ENCODE data around the gene INTS13.
A peak's percentile ranks its signal among the peaks of the same experiment; 100 is the strongest.
"Not testable (repeated sequence)": the region's sequence is repeated elsewhere in the genome, so short reads cannot be mapped to it uniquely, and the experiment has no call there.

Gene INTS13, protein sequence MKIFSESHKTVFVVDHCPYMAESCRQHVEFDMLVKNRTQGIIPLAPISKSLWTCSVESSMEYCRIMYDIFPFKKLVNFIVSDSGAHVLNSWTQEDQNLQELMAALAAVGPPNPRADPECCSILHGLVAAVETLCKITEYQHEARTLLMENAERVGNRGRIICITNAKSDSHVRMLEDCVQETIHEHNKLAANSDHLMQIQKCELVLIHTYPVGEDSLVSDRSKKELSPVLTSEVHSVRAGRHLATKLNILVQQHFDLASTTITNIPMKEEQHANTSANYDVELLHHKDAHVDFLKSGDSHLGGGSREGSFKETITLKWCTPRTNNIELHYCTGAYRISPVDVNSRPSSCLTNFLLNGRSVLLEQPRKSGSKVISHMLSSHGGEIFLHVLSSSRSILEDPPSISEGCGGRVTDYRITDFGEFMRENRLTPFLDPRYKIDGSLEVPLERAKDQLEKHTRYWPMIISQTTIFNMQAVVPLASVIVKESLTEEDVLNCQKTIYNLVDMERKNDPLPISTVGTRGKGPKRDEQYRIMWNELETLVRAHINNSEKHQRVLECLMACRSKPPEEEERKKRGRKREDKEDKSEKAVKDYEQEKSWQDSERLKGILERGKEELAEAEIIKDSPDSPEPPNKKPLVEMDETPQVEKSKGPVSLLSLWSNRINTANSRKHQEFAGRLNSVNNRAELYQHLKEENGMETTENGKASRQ

GRCh38 chr12:26937863-26938700, at the start of gene INTS13, which contains the start of gene FGFR1OP2:
Gene INTS13 (minus strand): TSS chr12:26937981. CDS start chr12:26936803, 1,178 bp downstream.
Gene FGFR1OP2 (plus strand): TSS chr12:26938470. CDS start chr12:26954159, 15,689 bp downstream.
- FAIRE-seq = peak; percentile 34

- no peak for FAIRE-seq
These were observed 45.1 kb upstream of the INTS13 start for GRCh38 chr12:26982866-26983265.

DNA sequence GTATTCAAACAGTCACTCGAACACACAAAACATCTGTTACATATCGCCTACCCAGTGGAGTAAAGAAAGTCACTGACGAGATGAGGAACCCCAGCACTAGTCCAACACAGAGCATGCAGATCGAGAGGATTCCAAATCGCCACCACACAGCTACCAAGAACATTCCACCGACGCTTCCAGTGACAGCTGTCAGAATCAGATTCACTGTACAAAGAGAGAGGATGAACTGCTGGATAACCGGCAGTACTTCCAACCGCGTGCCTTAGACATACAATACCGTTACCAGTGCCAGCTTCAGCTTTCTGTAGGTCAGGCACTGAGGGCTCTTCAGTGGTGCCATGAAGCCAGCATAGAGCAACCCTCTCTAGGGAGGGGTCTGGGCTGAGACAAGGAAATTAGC, 42.0 kb upstream of the INTS13 start:
- no peak for FAIRE-seq

- no peak for FAIRE-seq
These were observed 41.0 kb upstream of the INTS13 start for GRCh38 chr12:26978801-26979200.

- FAIRE-seq = no peak
These were observed 38.9 kb upstream of the INTS13 start for GRCh38 chr12:26976687-26977086.

GRCh38 chr12:26971963-26972362, 34.2 kb upstream of the INTS13 start:
- FAIRE-seq = no peak

DNA sequence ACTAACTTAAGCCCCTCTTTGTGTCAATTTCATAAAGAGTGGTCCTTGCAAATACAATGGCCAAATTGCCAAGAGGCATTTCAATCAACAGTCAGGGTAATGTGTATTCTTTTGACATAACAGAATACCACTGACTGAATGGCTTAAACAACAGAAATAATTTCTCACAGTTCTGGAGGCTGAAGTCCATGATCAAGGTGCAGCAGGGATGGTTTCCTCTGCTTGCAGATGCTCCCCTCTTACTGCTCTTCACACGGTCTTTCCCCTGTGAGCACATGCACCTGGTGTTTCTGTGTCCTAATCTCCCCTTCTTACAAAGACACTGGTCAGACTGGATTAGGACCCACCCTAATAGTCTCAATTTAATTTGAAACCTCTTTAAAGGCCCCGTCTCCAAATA, 32.4 kb upstream of the INTS13 start:
- no peak for FAIRE-seq

- FAIRE-seq = no peak
These were observed 29.1 kb upstream of the INTS13 start for GRCh38 chr12:26966842-26967241.

DNA sequence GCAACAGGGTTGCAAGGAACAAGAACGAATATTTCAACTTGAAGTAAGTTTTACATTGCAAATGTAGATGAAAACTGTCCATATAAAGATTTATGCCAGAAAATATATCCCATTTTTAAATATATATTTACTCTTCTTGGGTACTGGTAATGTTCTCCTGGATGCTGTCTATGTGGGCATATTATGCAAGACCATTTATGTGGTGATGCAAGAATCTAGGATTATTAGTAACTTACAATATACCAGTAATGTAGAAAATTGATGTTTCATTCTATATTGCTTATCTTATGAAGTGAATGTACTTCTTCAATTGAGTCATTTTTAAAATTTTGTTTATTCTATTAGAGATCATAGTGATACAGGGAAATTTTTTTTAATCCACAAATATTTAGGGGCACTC, 25.6 kb upstream of the INTS13 start:
- no peak for FAIRE-seq

GRCh38 chr12:26961803-26962202, 24.0 kb upstream of the INTS13 start:
- FAIRE-seq = no peak

DNA sequence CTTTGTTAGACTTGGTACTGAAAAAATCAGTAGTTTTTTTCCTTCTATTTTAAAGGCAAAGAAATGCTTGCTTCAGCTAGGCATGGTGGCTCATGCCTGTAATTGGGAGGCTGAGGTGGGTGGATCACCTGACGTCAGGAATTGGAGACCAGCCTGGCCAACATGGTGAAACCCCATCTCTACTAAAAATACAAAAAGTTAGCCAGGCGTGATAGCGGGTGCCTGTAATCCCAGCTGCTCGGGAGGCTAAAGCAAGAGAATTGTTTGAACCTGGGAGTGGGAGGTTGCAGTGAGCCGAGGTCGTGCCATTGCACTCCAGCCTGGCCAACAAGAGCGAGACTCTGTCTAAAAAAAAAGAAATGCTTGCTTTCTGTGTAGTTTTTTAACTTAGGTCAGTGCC, 23.6 kb upstream of the INTS13 start:
- FAIRE-seq = not testable (repeated sequence)

GRCh38 chr12:26954027-26954426, 16.2 kb upstream of the INTS13 start:
- FAIRE-seq = no peak

DNA sequence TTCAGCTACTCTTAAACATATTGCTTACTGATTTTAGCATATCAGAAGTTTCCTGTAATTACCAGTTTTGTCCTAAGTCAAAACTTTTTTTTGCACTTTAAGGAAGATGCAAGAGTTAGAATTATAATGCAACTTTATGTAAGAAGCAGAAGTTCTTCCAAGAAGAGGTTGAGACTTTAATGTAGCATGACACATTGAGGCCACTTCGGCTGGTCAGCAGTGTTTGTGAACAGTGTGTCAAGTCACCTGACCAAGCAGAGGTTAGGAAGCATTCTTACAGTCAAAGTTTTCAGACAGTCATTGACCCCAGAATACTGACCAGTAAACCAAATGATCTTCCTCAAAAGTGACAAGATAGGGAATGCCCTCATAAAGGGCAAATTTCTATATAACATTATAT, 15.7 kb upstream of the INTS13 start:
- no peak for FAIRE-seq

DNA sequence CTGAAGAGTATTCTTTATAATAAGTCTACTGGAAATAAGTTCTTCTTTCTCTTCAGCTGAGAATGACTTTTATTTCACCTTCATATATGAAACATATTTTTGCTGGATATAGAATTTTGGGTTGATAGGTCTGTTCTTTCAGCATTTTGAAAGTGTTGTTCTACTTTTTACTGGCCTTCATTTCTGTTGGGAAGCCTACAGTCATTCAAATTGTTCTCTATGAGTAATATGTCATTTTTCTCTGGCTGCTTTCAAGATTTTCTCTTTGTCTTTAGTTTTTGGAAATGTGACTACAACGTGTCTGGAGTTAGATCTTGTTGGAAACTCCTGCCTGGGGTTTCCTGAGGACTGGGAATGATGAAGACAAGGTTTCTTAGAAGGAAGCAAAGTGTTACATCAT, 10.5 kb upstream of the INTS13 start:
- no peak for FAIRE-seq

DNA sequence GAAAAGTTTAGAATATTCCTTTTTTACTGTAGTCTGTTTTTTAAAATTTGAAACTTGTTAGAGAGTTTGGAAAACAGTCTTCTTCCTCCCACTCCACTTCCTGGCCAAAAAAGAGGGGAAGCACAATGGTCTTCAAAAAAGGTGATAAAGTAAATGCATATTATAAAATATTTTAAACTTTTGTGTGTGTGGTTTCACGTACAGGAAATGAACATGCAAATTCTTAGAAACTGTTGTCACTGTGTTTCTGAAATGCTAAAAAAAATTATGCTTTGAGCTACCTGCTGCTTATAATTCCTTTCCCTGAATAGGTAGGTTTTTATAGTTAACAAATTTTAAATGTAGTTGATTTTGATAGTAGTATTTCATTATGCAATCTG, 3.4 kb upstream of the INTS13 start:
- FAIRE-seq = no peak

DNA sequence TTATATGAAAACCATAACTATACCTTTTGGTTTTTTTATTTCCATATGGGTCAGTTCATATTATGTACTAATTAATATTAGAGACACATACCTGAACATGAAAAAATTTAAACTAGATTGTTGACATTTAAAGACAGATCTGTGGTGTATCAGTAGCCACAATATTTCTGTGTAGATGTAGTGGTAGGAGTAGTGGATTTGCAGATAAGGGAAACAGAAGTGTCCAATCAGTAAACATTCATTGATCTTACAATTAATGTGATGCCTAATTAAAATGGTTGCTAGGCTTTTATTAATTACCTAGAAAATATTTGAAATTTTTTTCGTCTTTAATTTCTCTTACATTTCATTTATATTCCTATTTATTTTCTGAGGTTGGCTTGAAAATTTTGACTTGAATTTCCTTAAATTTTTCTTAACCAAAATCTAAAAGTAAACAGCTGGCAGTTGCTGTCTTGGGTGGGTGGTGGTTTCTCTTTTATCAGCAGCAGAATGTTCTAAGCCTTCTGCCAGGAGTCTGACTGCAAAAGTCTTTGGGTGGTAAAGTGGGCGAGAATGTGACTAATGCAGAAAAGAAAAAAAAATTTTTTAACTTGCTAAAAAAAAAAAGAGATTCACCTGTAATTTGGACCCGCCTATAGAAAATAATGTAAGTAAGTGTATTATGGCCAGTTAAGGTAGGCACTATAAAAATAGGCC, 2.9 kb upstream of the INTS13 start:
- no peak for FAIRE-seq

GRCh38 chr12:26939953-26940352, 2.2 kb upstream of the INTS13 start:
- FAIRE-seq = no peak

- FAIRE-seq = no peak
These were observed 1.5 kb upstream of the INTS13 start for GRCh38 chr12:26939192-26939832.

GRCh38 chr12:26938701-26939062, 901 bp upstream of the INTS13 start:
- no peak for FAIRE-seq

- no peak for FAIRE-seq
These were observed 328 bp downstream of the INTS13 start for GRCh38 chr12:26937443-26937862.

DNA sequence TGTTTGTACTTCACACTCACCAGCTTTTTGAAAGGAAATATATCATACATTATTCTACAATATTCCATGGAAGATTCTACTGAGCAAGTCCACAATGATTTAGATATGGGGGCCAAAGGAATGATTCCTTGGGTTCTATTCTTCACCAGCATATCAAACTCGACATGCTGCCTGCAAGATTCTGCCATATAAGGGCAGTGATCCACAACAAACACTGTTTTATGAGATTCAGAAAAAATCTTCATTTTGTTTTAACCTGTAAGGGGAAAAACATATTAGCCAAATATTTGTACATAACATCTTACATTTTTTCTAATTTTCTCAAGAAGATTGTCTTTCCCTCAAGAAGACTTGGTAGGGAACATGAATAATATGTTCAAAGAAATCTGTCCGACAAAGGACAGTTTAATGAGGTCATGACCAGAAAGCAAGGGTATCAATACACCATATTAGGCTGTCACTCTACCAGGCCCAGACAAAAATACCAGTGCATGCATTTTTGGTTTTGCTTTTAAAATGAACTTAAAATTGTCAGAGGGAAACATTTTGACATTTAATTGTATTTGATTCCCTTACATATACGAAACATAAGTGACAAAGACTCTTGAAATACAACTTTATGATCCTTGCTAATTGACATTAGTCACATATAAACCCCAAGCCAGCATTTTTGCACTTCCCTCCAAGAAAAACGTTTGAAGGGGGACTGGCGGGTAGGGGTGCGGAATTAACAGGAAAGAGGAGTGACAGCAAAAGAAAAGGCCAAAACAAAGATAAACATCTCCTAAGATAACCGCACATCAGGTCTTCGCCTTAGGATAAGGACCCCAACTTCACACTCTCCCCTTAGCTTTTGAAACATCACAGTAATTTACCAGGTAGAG, 980 bp downstream of the INTS13 start:
- FAIRE-seq = no peak
